ACHN (cell line): ENCODE results near the gene RRAD.
A peak's percentile ranks its signal among the peaks of the same experiment; 100 is the strongest.
"Not testable (repeated sequence)": the region's sequence is repeated elsewhere in the genome, so short reads cannot be mapped to it uniquely, and the experiment has no call there.

Source experiments
- DNase-seq: peaks from one replicate; pipeline ENCODE4 v3.0.0-alpha.2; 2015
- in situ Hi-C: cut with HindIII; loops from 2 replicates; pipeline ENCODE4 v1.10.0; 2017; ENCODE audit warnings: low sequenced_read_pairs, low pct_ligation_motif_present, low pct_unique_long_range_greater_than_20kb

Gene RRAD

DNA sequence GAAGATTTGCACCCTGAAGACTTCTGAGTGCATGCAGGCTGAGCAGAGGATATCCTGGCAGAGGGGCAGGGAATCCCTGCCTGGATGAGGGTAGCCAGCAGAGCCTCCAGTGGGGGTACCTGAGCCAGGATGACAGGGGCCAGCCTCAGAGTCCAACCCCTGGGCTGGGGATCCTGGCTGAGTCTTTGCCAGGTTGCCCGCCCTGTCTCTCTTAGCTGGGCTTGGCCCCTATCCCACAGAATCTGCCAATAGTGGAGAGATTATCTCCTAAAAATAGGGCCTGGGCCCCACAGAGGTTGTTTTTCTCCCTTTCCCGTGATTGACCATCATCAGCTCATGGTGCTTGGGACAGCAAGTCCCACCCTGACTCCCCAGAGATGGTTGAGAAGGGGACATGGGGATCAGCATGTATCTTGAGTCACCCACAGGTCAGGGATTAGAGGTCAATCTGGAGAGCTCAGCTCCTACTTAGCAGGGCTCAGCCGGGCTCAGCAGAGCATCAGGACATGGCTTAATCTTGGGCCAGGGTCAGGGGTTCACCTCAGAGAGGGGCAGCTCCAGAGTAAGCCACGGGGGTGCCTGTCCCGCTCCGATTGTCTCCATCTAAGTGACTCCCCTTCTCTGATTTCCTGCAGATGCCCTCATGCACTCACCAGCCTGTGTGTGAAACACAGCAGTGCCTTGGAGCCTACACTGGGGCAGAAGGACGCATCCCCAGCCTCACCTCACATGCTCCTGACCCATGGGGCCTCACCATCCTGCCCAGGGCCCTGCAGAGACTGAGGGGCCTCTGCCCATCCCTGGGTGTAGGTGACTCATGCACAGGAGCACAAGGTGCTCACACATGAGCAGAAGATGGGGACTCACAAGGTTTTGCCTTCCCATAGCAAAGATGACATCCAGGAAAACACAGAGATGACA lies 18.2 kb downstream of the RRAD start:
- in situ Hi-C loops = no loop called here
- DNase-seq = no peak

DNA sequence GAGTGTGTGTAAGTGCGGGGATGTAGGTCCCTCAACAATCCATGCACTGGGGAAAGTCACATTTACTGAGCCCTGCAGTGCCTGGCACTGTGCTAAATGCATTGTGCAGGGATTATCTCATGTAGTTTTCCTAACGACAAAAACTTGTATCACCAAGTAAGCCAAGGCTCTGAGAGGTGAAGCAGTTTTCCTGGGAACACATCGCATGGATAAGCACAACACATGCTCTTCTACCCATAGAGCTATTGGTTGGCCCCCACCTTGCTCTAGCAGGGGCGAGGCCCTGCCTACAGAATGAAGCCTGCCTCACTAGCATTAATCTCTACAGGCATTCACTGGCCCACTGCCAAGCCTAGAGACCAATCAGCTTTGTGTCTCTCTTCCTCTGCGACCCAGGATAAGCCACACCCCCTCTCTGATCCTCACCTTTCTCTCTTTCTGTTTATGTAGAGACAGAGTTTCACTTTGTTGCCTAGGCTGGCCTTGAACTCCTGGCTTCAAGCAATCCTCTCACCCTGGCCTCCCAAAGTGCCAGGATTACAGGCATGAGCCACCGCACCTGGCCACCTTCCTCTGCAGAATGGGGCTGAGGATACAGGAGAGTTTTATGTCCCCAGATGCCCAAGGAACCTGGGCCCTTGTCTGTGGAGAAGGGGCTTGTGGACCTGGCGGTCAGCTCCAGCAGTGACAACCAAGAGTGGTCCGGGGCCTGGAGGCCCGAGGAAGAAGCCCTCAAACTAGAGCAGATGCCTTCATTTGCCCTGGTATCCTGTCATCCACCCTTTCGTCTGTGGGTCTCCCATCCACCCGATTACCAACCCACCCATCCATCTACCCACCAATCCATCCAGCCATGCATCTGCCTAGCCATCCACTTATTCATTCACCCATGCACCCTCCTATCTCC lies 19.4 kb downstream of the RRAD start:
- in situ Hi-C loops = no loop called here
- DNase-seq = no peak

DNA sequence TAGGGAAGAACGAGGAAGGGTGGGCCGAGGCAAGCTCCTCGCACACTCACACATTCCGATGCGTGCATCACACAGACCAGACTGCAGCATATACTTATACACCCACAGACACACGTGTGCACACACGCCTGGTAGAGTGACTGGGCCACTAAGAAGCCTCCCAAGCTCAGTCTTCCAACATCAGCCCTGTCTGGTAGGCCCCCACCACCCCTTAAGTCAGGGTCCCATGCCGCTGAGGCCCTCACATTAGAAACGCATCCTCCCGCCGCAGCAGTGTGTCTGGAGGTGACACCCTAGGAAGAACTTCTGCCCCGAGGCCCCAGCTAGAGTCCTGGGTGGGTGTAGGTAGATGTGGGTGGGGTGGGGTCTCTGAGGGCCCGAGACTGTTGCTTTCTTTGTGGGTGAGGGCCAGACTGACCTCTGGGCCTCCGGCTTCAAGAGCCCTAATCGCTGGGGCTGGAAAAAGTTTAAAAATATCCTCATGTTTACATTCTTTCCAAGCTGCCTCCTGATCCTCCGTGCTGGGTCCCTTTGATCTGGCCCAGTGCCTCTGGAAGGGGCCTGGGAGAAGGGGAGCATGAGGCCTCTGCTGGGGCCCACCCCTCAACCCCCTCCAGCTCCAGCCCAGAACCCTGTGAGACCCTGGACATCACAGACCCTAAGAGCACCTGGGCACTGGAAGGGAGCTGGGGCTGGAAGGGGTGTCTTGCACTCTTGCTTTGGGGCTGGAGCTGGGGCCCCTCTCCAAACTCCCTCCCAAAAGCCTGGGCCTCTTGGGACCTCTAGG lies 20.3 kb downstream of the RRAD start:
- DNase-seq = no peak
- in situ Hi-C loops = no loop called here

GRCh38 chr16:66904428-66904845 lies 20.9 kb downstream of the RRAD start:
- DNase-seq = no peak
- in situ Hi-C loops = no loop called here

DNA sequence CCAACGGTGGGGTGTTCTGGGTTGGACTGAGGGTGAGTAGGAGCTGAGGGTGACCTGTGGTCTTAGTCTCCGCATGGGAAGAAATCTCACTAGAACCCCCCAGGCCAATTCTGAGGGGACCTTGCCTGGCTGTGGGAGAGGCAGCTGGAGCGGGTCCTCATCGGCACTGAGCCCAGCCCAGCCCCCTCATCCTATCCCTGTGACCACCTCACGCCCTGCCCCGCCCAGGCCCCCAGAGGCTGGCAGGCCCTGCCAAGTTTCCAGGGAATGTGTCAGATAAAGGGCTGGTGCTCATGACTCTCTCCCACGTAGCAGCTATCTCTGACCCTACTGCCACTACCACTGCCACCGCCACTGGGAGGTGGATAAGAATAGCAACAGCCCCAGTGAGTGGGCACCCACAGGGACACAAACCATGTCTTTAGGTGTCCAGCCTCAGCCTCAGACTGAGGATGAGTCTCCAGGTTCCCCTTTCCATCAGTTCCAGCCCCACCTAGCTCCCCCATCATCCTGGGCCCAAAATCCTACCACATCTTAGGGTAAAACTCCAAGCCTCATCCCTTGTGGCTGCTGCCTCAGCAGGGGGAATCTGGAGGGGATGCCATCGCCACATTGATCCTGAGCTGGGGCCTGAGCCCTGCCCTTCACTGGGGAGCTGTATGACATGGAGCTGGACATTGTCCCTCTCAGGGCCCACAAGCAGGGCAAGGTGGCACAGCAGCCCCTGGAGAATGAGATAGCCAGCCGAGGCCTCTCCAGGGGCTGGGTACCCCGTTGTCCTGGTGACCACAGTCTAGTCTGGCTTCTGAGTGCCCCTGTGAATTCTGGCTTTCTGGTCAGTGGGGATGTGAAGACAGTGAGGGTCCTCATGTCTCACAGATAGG lies 21.5 kb downstream of the RRAD start:
- DNase-seq = no peak
- in situ Hi-C loops = no loop called here

- DNase-seq = no peak
- in situ Hi-C loops = no loop called here
These were observed 22.4 kb downstream of the RRAD start for GRCh38 chr16:66902648-66903543.

GRCh38 chr16:66901626-66902025 lies 23.7 kb downstream of the RRAD start:
- in situ Hi-C loops = no loop called here
- DNase-seq = no peak

- in situ Hi-C loops = no loop called here
- DNase-seq = no peak
These were observed 24.5 kb downstream of the RRAD start for GRCh38 chr16:66900721-66901441.

GRCh38 chr16:66899945-66900710 lies 25.2 kb downstream of the RRAD start:
- in situ Hi-C loops = loop anchor here (5.0 kb wide), 1 partner anchor 37 kb away; the partner anchor contains the start of gene CES2
- peak; percentile 90 for DNase-seq

DNA sequence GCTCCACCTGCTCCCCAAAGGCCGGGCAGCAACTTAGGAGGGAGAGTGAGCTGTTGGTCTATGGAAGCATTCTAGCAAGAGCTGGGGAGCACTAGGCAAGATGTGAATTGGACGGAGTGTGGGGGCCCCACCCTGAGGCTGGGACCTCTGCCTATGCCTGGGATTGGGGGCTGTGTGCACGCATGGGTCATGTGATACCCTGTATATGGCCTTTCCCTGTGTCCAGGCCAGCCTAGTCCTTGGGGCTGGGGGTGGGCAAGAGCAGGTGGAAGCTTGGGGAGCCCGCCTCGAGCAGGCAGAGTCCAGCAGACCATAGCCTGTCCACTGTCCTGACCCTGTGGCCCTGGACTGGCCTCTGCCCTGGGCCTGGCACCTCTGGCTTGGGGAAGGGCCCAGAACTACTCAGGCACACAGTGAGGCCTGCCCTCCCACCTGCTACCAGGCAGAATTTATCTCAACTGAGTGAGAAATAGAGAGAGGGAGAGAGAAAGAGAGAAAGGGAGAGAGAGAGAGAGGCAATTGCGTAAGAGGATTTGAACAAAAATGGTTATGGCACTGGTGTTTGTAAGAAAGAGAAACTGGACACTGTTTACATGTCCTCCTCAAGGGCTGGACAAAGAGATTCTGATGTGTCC lies 25.9 kb downstream of the RRAD start:
- DNase-seq = peak; percentile 43
- in situ Hi-C loops = loop anchor here (5.0 kb wide), 1 partner anchor 38 kb away; the partner anchor contains the start of gene CES2

DNA sequence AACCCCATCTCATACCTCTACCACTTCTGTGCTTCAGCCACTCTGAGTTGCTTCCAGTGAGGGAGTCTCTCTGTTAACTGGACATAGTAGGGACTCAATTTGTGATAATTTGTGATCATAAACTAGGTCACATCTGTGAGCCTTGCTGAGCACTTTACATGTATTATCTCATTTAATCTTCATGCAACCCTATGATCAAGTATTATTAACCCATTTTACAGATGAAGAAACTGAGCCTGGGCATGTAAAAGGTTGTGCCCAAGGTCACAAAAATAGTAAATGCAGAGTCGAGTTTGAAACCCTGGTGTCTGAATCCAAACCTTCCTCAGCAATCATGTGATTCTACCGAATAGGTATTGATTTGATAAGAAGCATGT lies 26.4 kb downstream of the RRAD start:
- no peak for DNase-seq
- in situ Hi-C loops = loop anchor here (5.0 kb wide), 1 partner anchor 38 kb away; the partner anchor contains the start of gene CES2

DNA sequence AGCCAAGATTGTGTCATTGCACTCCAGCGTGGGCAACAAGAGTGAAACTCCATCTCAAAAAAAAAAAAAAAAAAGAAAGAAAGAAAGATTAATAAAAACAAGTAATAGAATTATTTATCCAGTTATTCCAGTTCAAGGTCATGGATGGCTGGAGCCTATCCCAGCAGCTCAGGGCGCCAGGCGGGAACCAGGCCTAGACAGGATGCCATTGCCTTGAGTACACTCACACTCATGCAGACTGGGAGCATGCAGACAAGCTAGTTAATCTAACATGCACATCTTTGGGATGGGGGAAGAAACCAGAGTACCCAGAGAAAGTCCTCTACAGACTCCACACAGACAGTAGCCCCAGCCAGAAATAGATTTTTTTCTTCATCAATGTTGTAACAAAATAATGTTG lies 27.1 kb downstream of the RRAD start:
- peak; percentile 87 for DNase-seq
- in situ Hi-C loops = loop anchor here (5.0 kb wide), 1 partner anchor 39 kb away; the partner anchor contains the start of gene CES2

DNA sequence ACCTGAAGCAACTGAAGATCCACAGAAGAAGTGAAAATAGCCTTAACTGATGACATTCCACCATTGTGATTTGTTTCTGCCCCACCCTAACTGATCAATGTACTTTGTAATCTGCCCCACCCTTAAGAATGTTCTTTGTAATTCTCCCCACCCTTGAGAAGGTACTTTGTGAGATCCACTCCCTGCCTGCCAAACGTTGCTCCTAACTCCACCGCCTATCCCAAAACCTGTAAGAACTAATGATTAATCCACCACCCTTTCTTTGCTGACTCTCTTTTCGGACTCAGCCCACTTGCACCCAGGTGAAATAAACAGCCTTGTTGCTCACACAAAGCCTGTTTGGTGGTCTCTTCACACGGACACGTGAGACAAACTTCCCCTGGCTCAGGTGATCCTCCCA lies 28.7 kb downstream of the RRAD start:
- DNase-seq = not testable (repeated sequence)

DNA sequence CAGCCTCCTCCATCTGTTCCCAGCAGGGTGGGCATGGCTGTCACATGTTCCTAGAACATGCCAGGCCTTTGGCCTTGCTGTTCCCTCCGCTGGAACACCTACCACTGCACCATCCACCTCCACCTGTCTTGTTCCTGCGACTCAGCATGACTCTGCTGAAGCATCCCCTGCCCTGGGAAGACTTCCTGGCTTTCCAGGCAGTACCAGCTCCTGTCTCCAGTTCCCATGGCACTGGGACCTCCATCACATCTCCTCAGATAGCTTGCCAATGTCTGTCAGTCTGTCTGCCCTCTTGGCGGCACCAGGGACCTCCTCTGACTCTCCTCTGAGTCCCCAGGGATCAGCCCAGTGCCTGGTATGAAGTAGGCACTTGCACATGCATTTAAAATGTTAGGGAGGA lies 29.3 kb downstream of the RRAD start:
- in situ Hi-C loops = loop anchor here (5.0 kb wide), 1 partner anchor 41 kb away; the partner anchor contains the start of gene CES2

More for the DNA sequence above, 28.7 kb downstream of the RRAD start:
- in situ Hi-C loops = loop anchor here (5.0 kb wide), 1 partner anchor 41 kb away; the partner anchor contains the start of gene CES2

DNA sequence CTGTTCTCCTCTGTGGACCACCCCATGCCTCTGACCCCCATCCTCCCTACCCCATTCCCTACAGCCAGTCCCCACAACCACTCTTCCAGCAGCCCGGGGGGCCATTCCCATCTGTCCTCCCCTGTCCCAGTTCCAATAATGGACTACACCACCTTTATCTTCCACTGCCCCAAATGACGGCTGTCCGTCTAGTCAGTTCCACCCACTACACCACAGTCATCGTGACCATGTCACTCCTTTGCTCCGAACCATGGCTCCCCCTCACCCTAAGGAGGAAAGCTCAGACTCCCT lies 29.7 kb downstream of the RRAD start:
- in situ Hi-C loops = loop anchor here (5.0 kb wide), 1 partner anchor 42 kb away; the partner anchor contains the start of gene CES2
- no peak for DNase-seq

More for the DNA sequence above, 29.3 kb downstream of the RRAD start:
- no peak for DNase-seq
